Measurements from ENCODE around the gene CORO2B. TPM values are rescaled to one million over a fixed set of nuclear protein-coding genes. Genes with fewer than 3 reads are reported as not detected.

The CORO2B gene
- polyA plus RNA-seq, 3 donors, result 0.03 TPM; not detected in 2

- peaks cover 0 to 4% (median 3%) of the 10 kb centered on the region in 3 donors for H3K27me3 Mint-ChIP-seq (ENCODE audit: low read depth in 3 of 3)
Measured at GRCh38 chr15:68644083-68644904, 65.5 kb downstream of the CORO2B start.

GRCh38 chr15:68644996-68645395 is 66.2 kb downstream of the CORO2B start:
- no peak overlapping the region for H2AFZ ChIP-seq (ENCODE audit: insufficient read depth, low read depth, low read length, poor library complexity, severe bottlenecking)
- no peak overlapping the region for H3K4me3 Mint-ChIP-seq
- H4K20me1 ChIP-seq (ENCODE audit: insufficient read depth, low read length), result no peaks in the 10 kb centered on the region
- H3K4me1 Mint-ChIP-seq, result no peaks in the 10 kb centered on the region
- intact Hi-C loops (cut with micrococcal nuclease), result no loop called here
- no peak overlapping the region for H3K9ac ChIP-seq (ENCODE audit: insufficient read depth, low read length, poor library complexity, severe bottlenecking)
- no peaks in the 10 kb centered on the region for H3K36me3 Mint-ChIP-seq
- H3K9me3 Mint-ChIP-seq, result peaks cover 0 to 1% (median 0%) of the 10 kb centered on the region in 7 donors
- no peaks in the 10 kb centered on the region for H3K36me3 ChIP-seq (replicated peaks in 1 of 2; ENCODE audit: control insufficient read depth in 1 of 2, insufficient read depth in 2 of 2, low read length in 2 of 2)
- H3K79me2 ChIP-seq (ENCODE audit: insufficient read depth, low read length), result no peaks in the 10 kb centered on the region
- H3K9me3 ChIP-seq (replicated peaks in 1 of 2; ENCODE audit: control insufficient read depth in 1 of 2, insufficient read depth in 1 of 2, low read length in 2 of 2), result no peaks in the 10 kb centered on the region
- H3K4me3 ChIP-seq (replicated peaks in 1 of 3; ENCODE audit: low read depth in 2 of 3, low read length in 3 of 3), result no peak overlapping the region
- H3K27me3 ChIP-seq (ENCODE audit: control insufficient read depth in 2 of 2, insufficient read depth in 2 of 2, low read length in 2 of 2), result no peaks in the 10 kb centered on the region
- peaks cover 0 to 4% (median 3%) of the 10 kb centered on the region in 3 donors for H3K27me3 Mint-ChIP-seq (ENCODE audit: low read depth in 3 of 3)
- H3K4me1 ChIP-seq (ENCODE audit: control insufficient read depth in 1 of 2, insufficient read depth in 2 of 2, low read length in 2 of 2), result no peaks in the 10 kb centered on the region
- no peak for DNase-seq
- WGBS (ENCODE audit: insufficient coverage), result 96% methylated on average over 16 of the region's 17 CpGs
- H3K27ac Mint-ChIP-seq, result no peak overlapping the region
- H3K4me2 ChIP-seq (replicated peaks; ENCODE audit: extremely low read depth, low read length, poor library complexity, severe bottlenecking), result no peak overlapping the region
- no peak for TF ChIP-seq CTCF (IDR thresholded peaks at IDR 0.05)
- H3K27ac ChIP-seq (ENCODE audit: low read depth in 1 of 2, low read length in 2 of 2), result no peak overlapping the region

More at GRCh38 chr15:68644083-68644904, 65.5 kb downstream of the CORO2B start:
- intact Hi-C loops (cut with micrococcal nuclease), result no loop called here
- WGBS (ENCODE audit: insufficient coverage), result 67% methylated on average over 2 of the region's 8 CpGs
- no peak for DNase-seq
- Mint-ChIP-seq H3K27ac (peak overlapping the region in 1 of 7 donors; percentile 12), H3K4me3 (no peak overlapping the region), H3K9me3 (no peaks in the 10 kb centered on the region), H3K4me1 (no peaks in the 10 kb centered on the region), H3K36me3 (no peaks in the 10 kb centered on the region)
- no peak overlapping the region for H3K27ac ChIP-seq (ENCODE audit: low read depth in 1 of 2, low read length in 2 of 2)
- H3K79me2 ChIP-seq (ENCODE audit: insufficient read depth, low read length), result no peaks in the 10 kb centered on the region
- no peak overlapping the region for H3K9ac ChIP-seq (ENCODE audit: insufficient read depth, low read length, poor library complexity, severe bottlenecking)
- no peaks in the 10 kb centered on the region for H3K9me3 ChIP-seq (replicated peaks in 1 of 2; ENCODE audit: control insufficient read depth in 1 of 2, insufficient read depth in 1 of 2, low read length in 2 of 2)
- no peaks in the 10 kb centered on the region for H4K20me1 ChIP-seq (ENCODE audit: insufficient read depth, low read length)
- no peak for TF ChIP-seq CTCF (IDR thresholded peaks at IDR 0.05)
- H3K4me3 ChIP-seq (replicated peaks in 1 of 3; ENCODE audit: low read depth in 2 of 3, low read length in 3 of 3), result no peak overlapping the region
- H3K4me1 ChIP-seq (ENCODE audit: control insufficient read depth in 1 of 2, insufficient read depth in 2 of 2, low read length in 2 of 2), result no peaks in the 10 kb centered on the region
- no peaks in the 10 kb centered on the region for H3K36me3 ChIP-seq (replicated peaks in 1 of 2; ENCODE audit: control insufficient read depth in 1 of 2, insufficient read depth in 2 of 2, low read length in 2 of 2)
- no peaks in the 10 kb centered on the region for H3K27me3 ChIP-seq (ENCODE audit: control insufficient read depth in 2 of 2, insufficient read depth in 2 of 2, low read length in 2 of 2)
- H2AFZ ChIP-seq (ENCODE audit: insufficient read depth, low read depth, low read length, poor library complexity, severe bottlenecking), result no peak overlapping the region
- no peak overlapping the region for H3K4me2 ChIP-seq (replicated peaks; ENCODE audit: extremely low read depth, low read length, poor library complexity, severe bottlenecking)

All from CD14-positive monocyte (primary cell).